ENCODE measurements around the gene CD58.

Gene CD58

DNA sequence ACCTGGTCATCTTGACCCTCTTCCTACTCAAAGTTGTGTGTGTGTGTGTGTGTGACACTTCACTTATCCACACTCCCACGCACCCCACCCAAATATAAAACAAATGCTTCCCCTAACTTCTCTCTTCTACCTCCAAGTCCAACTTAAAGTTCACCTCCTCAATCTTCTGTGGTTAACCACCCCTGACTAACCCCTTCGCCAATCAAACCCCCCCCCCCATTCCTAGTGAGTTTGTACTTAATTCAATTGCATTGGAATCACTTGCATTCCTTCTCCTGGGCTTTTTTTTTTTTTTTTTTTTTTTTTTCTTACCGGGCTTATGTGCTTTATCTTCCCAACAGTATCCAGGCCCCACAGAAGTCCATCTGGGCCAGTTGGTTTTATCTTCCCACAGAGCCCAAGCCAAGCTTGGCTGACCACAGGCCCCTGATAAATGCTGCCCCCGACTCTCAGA, 78.4 kb downstream of the CD58 start:
- no peak for DNase-seq (ENCODE audit: low read depth)
- TF ChIP-seq, protein P1, sequence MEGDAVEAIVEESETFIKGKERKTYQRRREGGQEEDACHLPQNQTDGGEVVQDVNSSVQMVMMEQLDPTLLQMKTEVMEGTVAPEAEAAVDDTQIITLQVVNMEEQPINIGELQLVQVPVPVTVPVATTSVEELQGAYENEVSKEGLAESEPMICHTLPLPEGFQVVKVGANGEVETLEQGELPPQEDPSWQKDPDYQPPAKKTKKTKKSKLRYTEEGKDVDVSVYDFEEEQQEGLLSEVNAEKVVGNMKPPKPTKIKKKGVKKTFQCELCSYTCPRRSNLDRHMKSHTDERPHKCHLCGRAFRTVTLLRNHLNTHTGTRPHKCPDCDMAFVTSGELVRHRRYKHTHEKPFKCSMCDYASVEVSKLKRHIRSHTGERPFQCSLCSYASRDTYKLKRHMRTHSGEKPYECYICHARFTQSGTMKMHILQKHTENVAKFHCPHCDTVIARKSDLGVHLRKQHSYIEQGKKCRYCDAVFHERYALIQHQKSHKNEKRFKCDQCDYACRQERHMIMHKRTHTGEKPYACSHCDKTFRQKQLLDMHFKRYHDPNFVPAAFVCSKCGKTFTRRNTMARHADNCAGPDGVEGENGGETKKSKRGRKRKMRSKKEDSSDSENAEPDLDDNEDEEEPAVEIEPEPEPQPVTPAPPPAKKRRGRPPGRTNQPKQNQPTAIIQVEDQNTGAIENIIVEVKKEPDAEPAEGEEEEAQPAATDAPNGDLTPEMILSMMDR (conservative IDR thresholded peaks at IDR 0.05; ENCODE audit: low read depth, low read length): no peak
- H3K4me3 ChIP-seq (ENCODE audit: low read length): no peak overlapping the region

DNA sequence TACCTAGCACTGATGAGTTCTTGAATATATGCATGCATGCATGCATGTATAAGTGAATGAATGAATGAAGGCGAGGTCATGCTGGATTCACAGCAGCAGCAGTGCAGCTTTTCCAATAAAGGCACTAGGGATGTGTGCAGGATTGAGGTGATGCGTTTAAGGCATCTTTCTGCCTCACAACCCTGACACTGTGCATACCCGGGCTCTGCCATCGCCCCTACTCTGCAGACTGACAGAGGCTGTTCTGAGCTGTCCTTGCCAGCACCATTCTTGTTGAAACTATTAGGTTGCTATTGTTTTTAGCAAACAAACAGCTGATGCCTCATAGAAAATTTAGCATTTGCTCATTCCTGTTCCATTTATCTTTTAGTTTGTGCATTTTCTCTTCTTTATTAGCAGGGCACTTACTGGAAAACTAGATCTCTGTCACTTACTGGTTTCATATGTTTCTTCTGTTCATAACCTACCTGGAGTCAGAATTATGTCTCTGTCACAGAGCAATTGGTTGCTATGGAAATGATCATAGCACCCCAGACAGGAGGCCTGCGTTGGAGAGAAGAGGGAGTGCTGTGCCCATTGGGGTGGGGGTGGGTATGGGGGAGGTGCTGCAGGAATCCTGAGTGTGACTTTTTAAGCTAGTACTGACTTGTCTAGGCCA, 79.0 kb downstream of the CD58 start:
- DNase-seq (ENCODE audit: low read depth): no peak
- TF ChIP-seq, protein P1 (conservative IDR thresholded peaks at IDR 0.05; ENCODE audit: low read depth, low read length): no peak
- H3K4me3 ChIP-seq (ENCODE audit: low read length): no peak overlapping the region

DNA sequence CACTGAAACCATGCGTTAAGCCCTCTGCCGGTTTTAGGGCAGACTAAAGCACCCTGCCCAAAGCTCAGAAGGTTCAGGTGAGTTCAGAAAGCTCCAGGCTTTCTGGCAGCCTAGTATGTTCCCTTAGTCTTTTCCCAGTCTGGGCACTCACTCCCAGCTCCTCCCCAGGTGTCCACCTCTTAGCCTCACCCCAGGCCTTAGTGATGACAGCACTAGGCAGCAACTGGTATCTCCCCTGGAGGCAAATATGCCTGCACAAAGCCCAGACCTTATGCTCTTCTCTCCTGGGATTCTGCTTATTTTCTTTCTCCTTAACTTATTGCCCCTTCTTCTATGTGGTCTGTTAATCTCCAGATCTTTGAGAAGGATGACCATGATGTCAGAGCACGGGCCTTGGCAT, 80.2 kb downstream of the CD58 start:
- TF ChIP-seq, protein P1 (conservative IDR thresholded peaks at IDR 0.05; ENCODE audit: low read depth, low read length): no peak

DNA sequence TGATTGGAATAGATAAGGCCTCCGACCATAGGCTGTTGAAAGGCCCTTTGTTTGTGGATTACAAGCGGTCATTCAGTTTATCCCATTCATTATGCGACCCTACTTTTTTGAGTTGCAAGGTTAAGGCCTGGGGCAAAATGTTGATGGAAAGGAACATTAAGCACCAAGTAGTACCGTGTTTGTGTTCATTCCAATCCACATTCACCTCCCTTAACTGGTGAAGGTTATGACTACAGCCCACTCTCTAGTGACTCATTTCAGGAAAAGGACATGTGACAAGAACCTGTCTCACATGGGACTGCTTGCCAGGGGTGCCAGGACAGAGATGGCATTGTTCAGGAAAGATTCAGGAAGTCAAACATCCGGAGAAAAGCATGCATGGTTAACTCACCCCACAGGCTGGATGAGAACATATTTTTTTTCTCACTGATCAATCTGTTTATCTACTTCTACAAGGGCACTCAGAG, 81.6 kb downstream of the CD58 start:
- TF ChIP-seq, protein P1 (conservative IDR thresholded peaks at IDR 0.05; ENCODE audit: low read depth, low read length): no peak
- H3K4me3 ChIP-seq (ENCODE audit: low read length): no peak overlapping the region
- no peak for DNase-seq (ENCODE audit: low read depth)

More for the DNA sequence above, 80.2 kb downstream of the CD58 start:
- H3K4me3 ChIP-seq (ENCODE audit: low read length): no peak overlapping the region
- no peak for DNase-seq (ENCODE audit: low read depth)

DNA sequence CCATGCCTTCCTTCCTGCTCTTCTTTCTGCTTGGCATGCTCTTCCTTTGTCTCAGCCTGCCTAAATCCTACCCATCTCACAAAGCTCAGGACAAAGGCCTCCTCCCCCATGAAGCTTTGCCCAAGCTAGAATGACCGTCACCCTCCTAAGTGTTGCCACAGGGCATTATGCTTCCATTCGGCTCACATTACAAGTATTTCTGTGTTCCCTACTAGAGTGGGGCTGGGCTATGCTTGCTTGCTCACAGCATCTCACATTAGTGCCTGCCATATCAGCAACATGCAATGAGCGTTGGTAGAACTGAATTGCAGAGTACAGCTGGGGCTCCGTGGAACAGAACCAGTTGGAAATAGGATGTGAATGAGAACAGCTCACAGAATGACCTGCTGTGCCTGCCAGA, 82.8 kb downstream of the CD58 start:
- TF ChIP-seq, protein P1 (conservative IDR thresholded peaks at IDR 0.05; ENCODE audit: low read depth, low read length): no peak
- H3K4me3 ChIP-seq (ENCODE audit: low read length): no peak overlapping the region
- no peak for DNase-seq (ENCODE audit: low read depth)

DNA sequence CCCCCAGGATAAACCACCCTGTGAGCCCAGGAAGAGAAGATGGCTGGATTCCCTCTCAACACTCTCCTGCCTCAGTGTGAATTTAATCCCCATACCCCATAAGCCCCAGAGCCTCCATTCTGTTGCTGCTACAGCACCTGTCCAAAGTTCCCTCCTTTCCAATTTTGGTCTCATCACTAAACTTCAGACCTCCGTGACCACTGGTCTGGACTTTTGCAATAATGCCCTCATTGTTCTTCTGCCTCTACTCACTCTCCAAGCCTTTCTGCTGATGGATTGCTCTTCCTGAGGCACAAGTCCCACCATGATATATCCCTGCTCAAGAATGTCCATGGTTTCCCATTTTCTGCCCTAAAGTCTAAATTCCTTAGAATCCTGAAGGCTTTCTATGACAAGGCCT, 83.2 kb downstream of the CD58 start:
- DNase-seq (ENCODE audit: low read depth): no peak
- TF ChIP-seq, protein P1 (conservative IDR thresholded peaks at IDR 0.05; ENCODE audit: low read depth, low read length): no peak
- no peak overlapping the region for H3K4me3 ChIP-seq (ENCODE audit: low read length)

DNA sequence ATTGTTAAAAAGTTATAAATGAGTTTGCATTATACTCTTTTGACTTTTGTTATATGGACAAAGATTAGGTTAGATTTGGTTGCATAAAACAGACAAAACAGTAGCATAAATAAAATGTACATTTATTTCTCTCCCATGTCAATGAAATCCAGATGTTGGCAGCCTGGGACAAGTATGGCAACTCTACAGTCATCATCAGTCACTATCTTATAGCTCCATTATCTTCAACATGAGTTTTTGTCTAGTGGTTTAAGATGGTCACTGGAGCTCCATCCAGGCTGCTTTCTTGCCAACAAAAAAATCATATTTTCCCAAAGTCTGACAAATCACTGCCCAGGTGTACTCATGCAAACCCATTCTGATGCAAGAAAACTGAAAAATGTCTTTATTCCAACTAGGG, 83.8 kb downstream of the CD58 start:
- TF ChIP-seq, protein P1 (conservative IDR thresholded peaks at IDR 0.05; ENCODE audit: low read depth, low read length): no peak
- no peak overlapping the region for H3K4me3 ChIP-seq (ENCODE audit: low read length)
- no peak for DNase-seq (ENCODE audit: low read depth)

Data from retinal pigment epithelial cell (primary cell).